Umbilical cord (tissue), 2 donors: Measurements from ENCODE around the gene MBP. TPM values are rescaled to one million over a fixed set of nuclear protein-coding genes. Genes with fewer than 3 reads are reported as not detected.

Source experiments
- DNase-seq: peaks from one replicate; pipeline ENCODE4 v3.0.0-alpha.2; 2015; ENCODE audit warnings: low spot score
- total RNA-seq: library from RNA; depleted of rRNA; stranded (reverse); fragments of >200 nt; gene quantifications from one replicate; pipeline ENCODE4 v1.2.3, GENCODE V29; 2014; ENCODE audit warnings: low replicate concordance; ENCODE audit not compliant: insufficient read depth

The MBP gene
- total RNA-seq, 1 donor from 2014 or later, result 20.0 TPM

- no peak for DNase-seq
These were observed 82.6 kb downstream of the MBP start for GRCh38 chr18:77049938-77050337.

- DNase-seq, result no peak
These were observed 84.7 kb downstream of the MBP start for GRCh38 chr18:77047803-77048419.

- no peak for DNase-seq
These were observed 85.6 kb downstream of the MBP start for GRCh38 chr18:77046994-77047393.

GRCh38 chr18:77046409-77046808 is 86.2 kb downstream of the MBP start:
- DNase-seq, result no peak

- DNase-seq, result no peak
These were observed 86.9 kb downstream of the MBP start for GRCh38 chr18:77045677-77046076.

GRCh38 chr18:77044866-77045664 is 87.5 kb downstream of the MBP start:
- DNase-seq, result no peak

- no peak for DNase-seq
These were observed 88.9 kb downstream of the MBP start for GRCh38 chr18:77043541-77044280.

- no peak for DNase-seq
These were observed 90.0 kb downstream of the MBP start for GRCh38 chr18:77042583-77042982.

- no peak for DNase-seq
These were observed 93.1 kb downstream of the MBP start for GRCh38 chr18:77039196-77040130.

GRCh38 chr18:77038182-77038858 is 94.3 kb downstream of the MBP start:
- DNase-seq, result no peak

GRCh38 chr18:77037567-77037966 is 95.0 kb downstream of the MBP start:
- DNase-seq, result no peak

GRCh38 chr18:77035380-77036187 is 97.0 kb downstream of the MBP start:
- DNase-seq, result no peak

- DNase-seq, result no peak
These were observed 99.0 kb downstream of the MBP start for GRCh38 chr18:77033575-77033974.

GRCh38 chr18:77032181-77032701 is 100.3 kb downstream of the MBP start:
- no peak for DNase-seq

GRCh38 chr18:77031662-77032061 is 100.9 kb downstream of the MBP start:
- DNase-seq, result no peak

- no peak for DNase-seq
These were observed 102.4 kb downstream of the MBP start for GRCh38 chr18:77030201-77030600.

- DNase-seq, result no peak
These were observed 106.7 kb downstream of the MBP start for GRCh38 chr18:77025831-77026363.

- DNase-seq, result no peak
These were observed 107.5 kb downstream of the MBP start for GRCh38 chr18:77025123-77025522.

- no peak for DNase-seq
These were observed 108.1 kb downstream of the MBP start for GRCh38 chr18:77024476-77024875.
